ENCODE data around the gene USPL1.

Gene USPL1

GRCh38 chr13:30664689-30665275 is 47.1 kb downstream of the USPL1 start:
- DNase-seq (ENCODE audit: low read depth), result no peak

- DNase-seq (ENCODE audit: low read depth), result no peak
These were observed 47.9 kb downstream of the USPL1 start for GRCh38 chr13:30665638-30666037.

GRCh38 chr13:30666113-30666512 is 48.4 kb downstream of the USPL1 start:
- no peak for DNase-seq (ENCODE audit: low read depth)

- DNase-seq (ENCODE audit: low read depth), result no peak
These were observed 49.3 kb downstream of the USPL1 start for GRCh38 chr13:30667014-30667413.

GRCh38 chr13:30668312-30668711 is 50.6 kb downstream of the USPL1 start:
- DNase-seq (ENCODE audit: low read depth), result no peak

- no peak for DNase-seq (ENCODE audit: low read depth)
These were observed 53.6 kb downstream of the USPL1 start for GRCh38 chr13:30671271-30671815.

GRCh38 chr13:30673669-30674521 is 56.2 kb downstream of the USPL1 start:
- DNase-seq (ENCODE audit: low read depth), result peak; percentile 61

GRCh38 chr13:30675717-30676116 is 58.0 kb downstream of the USPL1 start:
- no peak for DNase-seq (ENCODE audit: low read depth)

- DNase-seq (ENCODE audit: low read depth), result no peak
These were observed 59.0 kb downstream of the USPL1 start for GRCh38 chr13:30676672-30677071.

GRCh38 chr13:30679483-30680330 is 62.0 kb downstream of the USPL1 start:
- DNase-seq (ENCODE audit: low read depth), result no peak

- peak; percentile 32 for DNase-seq (ENCODE audit: low read depth)
These were observed 64.1 kb downstream of the USPL1 start for GRCh38 chr13:30681843-30682242.

GRCh38 chr13:30685320-30685859 is 67.7 kb downstream of the USPL1 start:
- DNase-seq (ENCODE audit: low read depth), result no peak

- no peak for DNase-seq (ENCODE audit: low read depth)
These were observed 68.3 kb downstream of the USPL1 start for GRCh38 chr13:30685987-30686386.

GRCh38 chr13:30687601-30688000 is 69.9 kb downstream of the USPL1 start:
- no peak for DNase-seq (ENCODE audit: low read depth)

- no peak for DNase-seq (ENCODE audit: low read depth)
These were observed 72.0 kb downstream of the USPL1 start for GRCh38 chr13:30689752-30690151.

GRCh38 chr13:30690282-30691188 is 72.8 kb downstream of the USPL1 start:
- peak; percentile 93 for DNase-seq (ENCODE audit: low read depth)

- DNase-seq (ENCODE audit: low read depth), result no peak
These were observed 74.4 kb downstream of the USPL1 start for GRCh38 chr13:30692113-30692512.

GRCh38 chr13:30696278-30697176 is 78.8 kb downstream of the USPL1 start:
- no peak for DNase-seq (ENCODE audit: low read depth)

GRCh38 chr13:30697177-30697953 is 79.6 kb downstream of the USPL1 start:
- no peak for DNase-seq (ENCODE audit: low read depth)

Data from fibroblast of the conjunctiva (primary cell).